T-helper 2 cell (primary cell): ENCODE data around the gene SCLY.
"Not testable (repeated sequence)": the region's sequence is repeated elsewhere in the genome, so short reads cannot be mapped to it uniquely, and the experiment has no call there.

Experiments used
- DNase-seq, 5 experiments: peaks; one replicate each; pipeline versions ENCODE4 v3.0.0 to v3.0.0-alpha.2; 2012 to 2022

Gene SCLY

DNA sequence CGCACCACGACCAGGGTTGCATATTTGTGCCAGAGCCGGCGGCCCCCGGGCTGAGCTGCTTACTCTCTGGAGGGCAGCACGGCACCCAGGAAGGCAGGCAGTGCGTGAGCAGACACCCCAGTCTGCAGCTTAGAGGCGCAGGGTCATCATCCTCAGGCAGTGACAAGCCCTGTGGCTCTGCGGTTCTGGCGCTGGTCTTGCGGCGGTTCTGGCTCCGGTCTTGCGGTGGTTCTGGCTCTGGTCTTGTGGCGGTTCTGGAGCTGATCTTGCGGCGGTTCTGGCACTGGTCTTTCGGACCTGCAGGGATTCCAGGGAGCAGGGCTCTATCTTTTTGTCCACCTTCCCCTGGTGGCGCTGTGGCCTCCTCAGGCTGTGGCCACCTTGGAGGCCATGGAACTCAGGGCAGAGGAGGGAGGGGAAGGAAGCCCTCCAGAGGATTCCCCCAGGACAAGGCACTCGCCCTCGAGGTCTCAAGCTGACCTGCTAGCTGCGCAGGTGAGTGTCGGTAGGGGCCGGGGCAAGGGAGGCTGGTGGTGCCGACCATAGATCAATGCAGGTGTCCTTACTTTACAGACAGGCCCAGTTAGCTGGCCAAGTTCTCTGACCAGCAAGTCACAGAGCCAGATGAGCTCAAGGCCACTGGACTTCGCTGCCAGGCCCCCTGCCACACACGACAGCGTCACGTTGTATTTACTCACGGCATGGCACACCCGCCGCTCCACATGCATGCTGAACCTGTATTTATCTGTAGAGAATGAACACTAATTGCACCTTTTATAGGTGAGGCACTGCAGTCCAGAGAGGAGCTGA, 54.3 kb downstream of the SCLY start:
- no peak for DNase-seq

DNA sequence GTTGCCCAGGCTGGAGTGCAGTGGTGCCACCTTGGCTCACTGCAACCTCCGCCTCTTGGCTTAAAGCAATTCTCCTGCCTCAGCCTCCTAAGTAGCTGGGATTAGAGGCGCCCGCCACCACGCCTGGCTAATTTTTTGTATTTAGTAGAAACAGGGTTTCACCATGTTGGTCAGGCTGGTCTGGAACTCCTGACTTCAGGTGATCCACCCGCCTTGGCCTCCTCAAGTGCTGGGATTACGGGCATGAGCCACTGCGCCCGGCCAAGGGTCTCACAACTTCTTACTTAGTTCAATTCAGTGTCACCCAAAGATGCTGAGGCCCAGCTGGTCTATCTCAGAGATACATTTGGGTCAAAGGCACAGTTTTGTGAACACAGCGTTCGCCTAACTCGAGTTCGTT, 54.9 kb downstream of the SCLY start:
- DNase-seq = not testable (repeated sequence)

DNA sequence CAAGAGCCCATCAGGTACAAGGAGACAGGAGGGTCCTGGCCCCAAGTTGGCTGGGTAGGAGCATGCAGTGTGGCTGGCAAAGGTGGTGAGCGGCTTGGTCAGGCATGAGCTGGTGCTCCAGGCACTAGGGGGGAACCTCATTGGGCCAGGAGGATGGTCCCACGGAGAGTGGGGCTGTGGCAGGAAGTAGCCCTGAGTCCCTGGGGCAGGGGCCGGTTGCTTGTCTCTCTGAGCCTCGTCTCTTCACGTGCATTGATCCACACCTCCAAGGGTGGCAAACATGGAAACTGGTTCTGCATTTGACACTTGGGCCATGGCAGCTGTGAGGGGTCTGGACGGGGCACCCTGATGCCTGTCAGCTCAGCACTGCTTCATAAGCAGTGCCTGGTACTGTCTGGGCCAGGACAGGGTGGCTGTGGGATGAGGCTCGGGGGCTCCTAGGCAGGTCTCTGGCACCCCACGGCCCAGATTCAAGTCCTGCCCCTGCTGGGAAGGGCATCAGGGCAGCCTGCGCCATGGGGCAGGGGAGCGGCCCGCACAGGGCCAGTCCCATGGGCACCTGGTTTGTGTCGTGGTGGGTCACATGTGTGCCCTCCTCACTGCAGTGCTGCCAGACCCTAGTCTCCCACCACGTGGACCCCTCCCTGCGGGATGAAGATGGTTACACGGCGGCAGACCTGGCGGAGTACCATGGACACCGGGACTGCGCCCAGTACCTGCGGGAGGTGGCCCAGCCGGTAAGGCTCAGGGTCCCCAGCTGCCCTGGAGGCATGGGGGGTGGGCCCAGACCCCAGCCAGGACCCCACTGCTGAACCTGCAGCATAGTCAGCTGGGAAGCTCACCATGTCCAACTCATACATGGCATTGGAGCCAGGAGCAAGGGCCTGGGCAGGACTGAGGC, 55.7 kb downstream of the SCLY start:
- DNase-seq = no peak

DNA sequence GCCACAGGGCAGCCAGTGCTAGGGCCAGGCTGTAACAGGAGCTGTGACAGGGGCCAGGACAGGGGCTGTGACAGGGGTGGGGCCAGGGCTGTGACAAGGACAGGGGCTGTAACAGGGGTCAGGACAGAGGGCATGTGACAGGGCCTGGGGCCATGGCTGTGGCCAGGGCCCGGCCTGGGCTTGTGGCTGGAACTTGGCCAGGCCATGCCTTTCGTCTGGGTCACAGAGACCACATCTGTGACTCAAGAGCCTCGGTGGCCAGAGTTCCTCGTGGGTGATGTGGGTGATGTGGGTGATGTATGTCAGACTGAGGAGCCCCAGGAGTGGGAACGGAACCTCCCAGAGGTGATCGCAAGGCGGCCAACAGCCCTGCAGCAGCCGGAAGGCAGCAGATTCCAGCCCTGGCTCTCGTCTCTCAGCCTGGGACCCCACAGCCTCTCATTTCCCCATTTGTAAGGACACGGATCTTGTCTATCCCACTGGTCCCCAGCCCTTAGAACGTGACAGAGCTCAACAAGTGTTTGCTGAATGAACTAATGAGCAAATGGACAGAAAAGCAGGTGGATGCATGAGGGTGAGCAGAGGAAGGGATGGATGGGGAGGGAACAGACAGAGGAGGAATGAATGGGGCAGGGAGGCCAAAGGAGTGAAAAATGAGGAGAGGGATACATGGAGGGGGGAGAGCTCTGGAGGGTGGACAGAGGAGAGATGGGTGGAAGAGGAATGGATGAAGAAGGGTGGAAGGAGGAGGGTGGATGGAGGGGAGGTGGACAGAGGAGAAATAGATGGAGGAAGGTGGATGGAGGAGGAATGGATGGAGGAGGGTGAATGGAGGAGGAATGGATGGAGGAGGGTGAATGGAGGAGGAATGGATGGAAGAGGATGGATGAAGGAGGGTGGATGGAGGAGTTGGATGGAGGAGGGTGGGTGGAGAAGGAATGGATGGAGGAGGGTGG, 56.7 kb downstream of the SCLY start:
- DNase-seq = no peak

DNA sequence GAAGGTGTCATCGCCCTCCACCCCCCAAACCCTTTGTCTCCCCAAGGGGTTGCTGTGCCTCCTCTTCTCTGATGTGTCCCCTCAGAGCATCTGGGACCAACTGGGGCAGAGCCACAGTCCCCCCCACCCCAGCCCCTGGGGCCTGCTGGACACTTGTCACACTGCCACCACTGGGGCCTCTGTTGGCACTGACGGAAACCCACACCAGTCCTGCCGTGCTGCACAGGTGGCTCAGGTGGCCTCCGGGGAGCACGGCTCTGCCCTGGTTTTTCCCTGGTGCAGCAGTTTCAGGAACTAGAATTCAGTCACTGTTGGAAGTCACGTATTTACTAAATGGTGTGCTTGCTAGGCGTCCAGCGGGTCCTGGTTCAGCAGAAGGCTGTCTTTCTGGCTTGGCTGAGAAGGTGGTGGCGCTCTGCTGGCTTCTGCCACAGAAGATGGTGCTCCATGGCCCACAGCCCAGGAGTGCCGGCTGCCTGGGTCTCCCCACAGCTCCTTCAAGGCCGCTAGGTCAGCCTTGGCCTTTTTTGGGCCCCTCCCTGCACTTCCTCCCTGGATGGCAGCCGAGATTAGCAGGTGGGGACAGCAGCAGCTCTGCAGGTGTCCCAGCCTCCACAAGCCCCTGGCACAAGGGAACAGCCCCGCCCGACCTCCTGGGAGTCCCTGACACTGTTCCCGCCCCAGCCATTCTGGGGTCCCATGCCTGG, 59.1 kb downstream of the SCLY start:
- no peak for DNase-seq

DNA sequence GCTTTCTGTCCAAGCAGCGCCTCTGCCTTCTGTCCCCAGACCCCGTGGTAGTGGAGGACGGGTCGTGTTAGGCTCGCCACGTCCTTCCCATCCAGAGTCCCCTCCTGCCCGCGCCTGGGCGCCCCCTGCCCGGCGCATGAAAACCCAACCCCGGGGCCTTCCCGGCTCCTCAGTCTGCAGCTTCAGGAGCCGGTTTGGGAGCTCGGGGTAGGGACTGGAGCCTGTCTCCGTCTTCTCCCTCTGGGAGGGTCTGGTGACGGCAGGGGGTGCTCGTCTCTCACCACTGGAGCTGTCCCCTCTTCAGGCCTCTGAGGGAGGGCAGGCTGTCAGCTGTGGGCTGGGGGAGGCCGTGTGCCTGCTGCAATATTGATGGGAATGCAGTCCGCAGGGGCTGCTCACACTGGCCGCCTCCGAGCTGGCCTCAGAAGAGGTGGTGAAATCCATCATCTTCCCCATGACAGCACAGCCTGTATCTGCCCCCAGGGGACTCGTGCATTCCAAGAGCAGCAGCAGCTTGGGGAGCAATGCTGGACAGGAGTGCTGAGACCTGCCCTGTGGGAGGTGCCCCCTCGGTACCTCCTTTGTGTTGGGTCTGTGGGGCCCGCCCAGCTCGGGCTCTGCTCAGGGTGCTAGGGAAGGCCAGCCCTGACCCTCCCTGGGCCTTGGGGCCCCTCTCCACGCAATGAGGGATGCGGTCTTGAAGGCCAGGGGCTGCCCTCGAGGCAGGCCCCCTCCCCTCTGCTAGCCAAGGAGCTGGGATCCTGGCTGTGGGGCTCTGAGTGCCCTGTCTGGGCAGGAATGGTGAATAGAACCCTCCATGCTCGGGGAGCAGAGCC, 59.9 kb downstream of the SCLY start:
- DNase-seq = no peak

DNA sequence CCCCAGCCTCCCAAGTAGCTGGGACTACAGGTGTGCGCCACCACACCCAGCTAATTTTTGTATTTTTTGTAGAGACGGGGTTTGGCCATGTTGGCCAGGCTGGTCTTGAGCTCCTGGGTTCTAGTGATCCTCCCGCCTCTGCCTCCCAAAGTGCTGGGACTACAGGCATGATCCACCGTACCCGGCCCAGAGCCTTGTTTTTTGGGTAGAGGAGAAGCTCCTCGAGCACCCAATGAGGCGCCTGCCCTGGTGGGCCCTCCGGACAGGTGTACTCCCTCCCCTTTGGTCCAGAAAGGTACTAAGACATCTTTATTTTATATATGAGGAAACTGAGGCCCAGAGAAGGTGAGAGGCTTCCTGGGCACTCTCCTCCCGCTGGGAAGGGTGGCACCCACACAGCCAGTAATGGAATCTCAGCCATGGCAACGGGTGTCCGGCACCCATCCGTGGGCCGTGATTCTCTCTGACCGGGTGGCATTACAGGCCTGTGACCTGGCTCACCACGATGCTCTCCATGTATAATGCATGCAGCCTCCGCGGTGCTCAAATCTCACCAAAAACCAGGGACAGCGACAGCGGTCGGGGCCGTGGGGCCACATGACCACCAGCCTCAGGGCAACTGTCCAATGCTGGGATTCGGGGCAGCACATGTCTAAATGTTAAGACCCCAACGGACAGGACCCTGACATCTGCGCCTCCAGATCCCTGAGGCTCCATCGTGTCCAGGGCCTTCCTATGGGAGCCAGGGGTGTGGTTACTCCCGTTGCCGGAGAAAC, 60.9 kb downstream of the SCLY start:
- no peak for DNase-seq

DNA sequence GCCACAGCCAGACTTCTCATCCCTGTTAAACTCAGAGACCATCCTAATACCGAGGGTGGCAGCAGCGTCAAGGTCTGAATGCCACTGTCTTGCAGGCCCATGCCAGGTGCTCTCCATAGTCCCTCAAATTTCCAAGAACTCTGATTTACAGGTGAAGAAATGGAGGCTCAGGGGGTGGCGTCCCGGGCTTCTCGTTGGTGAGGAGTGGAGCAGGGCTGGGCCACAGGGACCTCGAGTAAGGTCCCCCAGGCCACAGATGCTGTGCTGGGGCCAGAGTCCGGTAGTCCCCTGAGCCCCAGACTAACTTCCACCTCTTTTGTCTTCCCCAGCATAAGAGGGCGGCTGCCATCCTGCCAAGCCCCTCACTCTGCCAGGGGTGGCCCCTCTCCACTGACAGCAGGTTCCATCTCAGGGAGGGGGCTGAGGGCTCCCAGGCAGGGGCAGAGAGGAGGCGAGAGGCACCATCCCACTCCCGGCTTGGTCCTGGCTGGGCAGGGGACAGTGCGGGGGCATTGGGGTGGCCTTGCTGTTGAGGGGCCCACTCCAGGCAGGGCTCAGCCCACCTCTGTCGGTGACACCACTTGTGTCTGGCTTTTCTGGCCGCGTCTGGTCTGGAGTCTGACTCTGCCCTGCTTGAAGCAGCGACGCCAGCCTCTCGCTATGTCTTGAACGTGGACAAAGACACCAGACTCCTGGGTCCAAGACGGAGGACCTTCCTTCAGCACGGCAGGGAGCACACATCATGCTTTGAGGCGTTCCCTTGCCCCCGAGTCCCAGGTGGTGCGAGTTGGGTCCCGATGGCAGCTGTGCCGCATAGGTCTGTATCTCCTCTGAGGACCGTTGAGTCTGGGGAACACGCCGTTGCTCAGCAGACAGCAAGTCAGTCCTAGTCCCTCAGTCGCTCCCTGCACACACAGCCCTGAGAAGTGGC, 61.8 kb downstream of the SCLY start:
- DNase-seq = no peak

DNA sequence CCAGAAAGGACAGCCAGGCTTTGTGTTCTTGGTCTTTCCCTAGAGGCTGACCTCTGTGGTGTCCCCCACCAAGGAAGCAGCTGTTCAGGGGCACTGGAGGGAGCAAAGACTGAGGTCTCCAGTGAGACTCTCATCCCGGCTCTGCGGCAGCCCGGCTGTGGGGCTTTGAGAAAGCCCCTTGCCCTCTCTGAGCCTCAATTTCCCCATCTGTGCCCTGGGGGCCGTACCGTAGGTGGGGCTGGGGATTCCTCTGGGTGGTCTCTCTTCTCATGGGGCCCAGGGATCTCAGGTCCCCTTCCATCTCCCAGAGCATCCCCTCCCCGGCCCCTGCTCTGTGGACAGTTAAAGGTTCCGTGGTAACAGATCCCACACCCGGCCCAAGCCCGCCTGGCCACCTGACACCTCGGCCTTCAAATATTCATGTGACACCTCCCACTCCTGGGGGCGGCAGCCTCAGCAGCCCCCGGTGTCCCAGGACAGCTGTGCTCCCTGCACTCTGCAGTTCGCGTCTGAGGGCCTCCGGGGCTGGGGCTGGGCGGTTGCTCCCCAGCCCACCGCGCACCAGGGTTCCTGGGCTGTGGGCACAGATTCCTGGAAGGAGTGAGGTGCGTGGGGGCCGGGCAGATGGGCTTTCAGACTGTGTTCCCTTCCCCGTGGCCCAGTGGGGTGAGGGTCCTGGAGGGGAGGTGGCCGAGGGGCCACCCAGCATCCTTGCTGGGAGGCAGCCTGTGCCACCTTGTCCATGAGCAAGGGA, 62.6 kb downstream of the SCLY start:
- no peak for DNase-seq

DNA sequence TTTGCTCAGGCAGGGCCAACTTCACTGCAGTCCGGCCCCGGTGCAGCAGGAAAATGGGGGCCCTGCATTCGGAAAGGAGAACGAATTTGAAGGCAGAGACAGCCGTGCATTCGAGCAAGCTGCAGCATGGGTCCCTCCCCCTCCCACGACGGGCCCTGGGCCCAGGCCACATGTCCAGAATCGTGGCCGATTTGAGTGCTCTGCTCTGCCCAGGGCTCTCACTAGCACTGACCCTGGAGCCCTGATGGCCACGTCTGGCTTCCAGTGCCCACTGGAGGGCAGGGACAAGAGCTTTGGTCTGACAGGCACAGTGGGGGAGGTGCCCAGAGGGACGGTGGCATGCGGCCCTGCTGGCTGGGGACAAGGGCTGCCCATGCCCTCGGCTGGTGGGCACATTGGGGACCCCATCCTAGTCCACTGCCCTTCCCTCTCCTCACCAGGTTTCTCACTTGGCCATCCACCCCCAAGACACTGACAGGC, 63.2 kb downstream of the SCLY start:
- DNase-seq = no peak

DNA sequence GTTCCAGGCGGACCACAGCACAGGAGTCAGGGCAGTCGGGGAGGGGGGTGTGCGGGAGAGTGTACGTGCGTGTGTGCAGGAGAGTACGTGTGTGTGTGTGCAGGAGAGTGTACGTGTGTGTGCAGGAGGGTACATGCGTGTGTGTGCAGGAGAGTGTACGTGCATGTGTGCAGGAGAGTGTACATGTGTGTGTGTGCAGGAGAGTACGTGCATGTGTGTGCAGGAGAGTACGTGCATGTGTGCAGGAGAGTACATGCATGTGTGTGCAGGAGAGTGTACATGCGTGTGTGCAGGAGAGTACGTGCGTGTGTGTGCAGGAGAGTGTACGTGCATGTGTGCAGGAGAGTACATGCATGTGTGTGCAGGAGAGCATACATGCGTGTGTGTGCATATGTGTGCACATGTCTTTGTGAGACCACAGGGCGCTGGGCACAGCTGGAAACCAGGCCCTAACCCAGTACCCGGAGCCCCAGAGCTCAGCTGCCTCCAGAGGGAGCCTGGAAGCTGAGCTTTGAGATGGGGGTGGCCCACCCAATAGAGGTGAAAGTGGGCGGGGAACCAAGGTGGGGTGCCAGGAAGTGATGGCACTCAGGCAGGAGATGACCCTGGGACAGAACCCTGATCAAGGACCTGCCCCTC, 63.8 kb downstream of the SCLY start:
- DNase-seq = no peak

DNA sequence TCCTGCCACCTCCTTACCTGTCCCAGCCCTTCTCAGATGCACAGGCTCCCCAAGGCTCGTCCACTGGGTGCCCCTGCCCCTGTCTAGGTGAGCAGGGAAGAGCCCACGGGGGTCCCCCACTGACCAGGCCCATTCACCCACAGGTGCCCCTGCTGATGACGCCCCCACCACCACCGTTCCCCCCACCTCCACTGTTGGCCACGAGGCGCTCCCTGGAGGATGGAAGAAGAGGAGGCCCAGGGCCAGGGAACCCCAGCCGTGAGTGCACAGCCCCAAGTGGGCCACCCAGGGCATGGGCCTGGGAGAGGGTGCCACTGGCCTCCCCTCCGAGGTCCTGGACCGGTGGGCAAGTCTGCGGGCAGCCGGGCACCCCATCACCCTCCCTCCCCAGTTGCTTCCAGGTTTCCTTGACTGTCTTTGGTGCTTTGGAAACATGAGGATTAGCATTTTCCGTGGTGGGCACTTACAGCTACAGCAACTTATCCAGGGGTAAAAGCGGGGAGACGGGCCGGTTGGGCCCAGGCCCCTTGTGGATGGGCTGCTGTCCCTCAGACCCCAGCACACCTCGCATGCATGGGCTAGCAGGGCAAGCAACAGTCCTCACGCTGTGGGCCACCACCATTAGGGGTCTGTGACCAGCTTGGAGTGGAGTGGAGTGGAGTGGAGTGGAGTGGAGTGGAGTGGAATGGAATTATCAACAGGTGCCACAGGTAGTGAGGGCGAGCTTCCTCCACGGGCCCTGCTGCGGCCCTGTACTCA, 64.5 kb downstream of the SCLY start:
- no peak for DNase-seq

DNA sequence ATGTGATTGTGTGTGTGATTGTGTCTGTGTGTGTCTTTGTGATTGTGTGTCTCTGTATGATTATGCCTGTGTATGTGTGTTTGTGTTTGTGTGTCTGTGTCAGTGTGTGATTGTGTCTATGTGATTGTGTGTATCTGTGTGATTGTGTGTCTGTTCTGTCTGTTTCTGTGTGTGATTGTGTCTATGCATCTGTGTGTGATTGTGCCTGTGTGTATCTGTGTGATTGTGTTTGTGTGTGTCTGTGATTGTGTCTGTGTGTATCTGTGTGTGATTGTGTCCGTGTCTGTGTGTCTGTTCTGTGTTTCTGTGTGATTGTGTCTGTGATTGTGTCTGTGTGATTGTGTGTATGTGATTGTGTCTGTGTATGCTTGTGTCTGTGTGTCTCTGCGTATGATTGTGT, 65.5 kb downstream of the SCLY start:
- no peak for DNase-seq

DNA sequence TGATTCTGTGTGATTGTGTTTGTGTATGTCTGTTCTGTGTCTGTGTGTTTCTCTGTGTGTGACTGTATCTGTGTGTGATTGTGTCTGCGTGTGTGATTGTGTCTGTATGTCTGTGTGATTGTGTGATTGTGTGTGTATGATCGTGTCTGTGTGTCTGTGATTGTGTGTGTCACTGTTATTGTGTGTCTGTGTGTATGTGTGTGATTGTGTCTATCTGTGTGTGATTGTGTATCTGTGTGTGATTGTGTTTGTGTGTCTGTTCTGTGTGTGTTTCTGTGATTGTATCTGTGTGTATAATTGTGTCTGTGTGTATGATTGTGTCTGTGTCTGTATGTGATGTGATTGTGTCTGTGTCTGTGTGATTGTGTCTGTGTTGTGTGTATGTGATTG, 66.0 kb downstream of the SCLY start:
- DNase-seq = no peak

DNA sequence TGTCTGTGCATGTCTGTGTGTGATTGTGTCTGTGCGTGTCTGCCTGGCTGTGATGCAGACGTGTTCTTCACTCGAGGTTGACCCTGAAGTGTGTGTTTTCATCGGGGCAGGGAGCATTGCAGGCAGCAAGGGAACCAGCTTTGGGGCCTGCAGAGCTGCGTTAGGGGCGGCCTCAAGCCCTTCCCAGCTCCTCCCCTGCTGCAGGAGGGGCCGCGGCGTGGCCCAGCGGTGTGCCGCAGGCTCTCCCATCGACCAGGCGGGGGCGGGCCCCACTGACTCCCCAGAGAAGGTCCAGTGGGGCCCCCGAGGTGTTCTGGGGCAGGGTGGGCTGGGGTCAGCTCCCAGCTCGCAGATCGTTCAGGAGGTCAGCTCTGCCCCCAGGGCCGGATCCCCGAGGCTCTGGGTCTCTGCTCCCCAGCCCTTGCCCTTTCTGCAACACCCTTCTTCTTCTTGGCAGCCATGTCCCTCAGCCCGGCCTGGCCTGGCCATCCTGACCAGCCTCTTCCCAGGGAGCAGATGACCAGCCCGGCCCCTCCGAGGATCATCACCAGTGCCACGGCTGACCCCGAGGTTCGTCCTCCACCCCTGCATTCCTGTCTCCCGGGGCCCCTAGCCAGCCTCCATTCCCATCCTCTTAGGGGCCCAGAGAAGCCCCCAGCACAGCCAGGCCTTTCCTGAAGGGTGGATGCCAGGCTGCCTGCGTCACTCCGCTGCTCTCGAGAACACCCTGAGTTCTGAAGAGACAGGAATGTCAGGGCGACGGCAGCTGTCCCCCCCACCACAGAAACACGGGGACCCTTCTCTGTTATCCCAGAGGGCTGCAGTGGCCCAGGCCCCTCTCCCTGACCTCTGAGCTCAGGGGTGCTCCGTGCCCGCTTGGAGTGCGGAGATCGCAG, 66.6 kb downstream of the SCLY start:
- peak in 1 of 5 experiments; percentile 39 for DNase-seq

DNA sequence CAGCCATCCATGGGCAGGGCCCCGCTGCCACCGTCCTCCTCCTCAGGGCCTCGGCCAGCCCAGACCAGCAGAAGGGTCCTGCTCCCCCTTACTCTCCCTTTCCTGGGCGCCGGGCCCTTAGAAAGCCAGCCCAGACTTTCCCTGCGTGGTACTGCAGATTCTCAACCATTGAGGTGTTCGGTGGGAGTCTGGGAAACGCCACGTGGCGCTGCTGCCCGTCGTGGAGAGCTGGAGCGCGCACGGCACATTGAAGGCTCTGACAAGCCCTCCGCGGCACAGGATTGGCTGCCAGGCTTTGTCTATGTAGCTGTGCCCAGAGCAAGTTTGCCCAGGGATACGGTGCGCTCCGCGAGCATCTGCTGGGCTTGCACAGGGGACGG, 67.2 kb downstream of the SCLY start:
- DNase-seq = no peak
